Left lung (tissue), 10 donors: ENCODE results near the gene PTPRD. TPM values are rescaled to one million over a fixed set of nuclear protein-coding genes. Genes with fewer than 3 reads are reported as not detected.

Experiments
- ATAC-seq: fragments of 200-7000 bp; cut with Tn5 transposase; one replicate; pipeline ENCODE4 v1.9.1; 2020; ENCODE audit warnings: moderate library complexity
- DNase-seq, 4 donors: peaks; one replicate each; pipeline ENCODE4 v3.0.0-alpha.2; 2013 to 2020
- H3K27ac ChIP-seq, 2 donors: fragments of 200-600 bp; sonication (generic) in 1 of 2; one replicate each; pipeline versions ENCODE4 v1.5.0 to v1.8.0; 2020 to 2021
- H3K27me3 ChIP-seq, 2 donors: fragments of 200-600 bp; sonication (generic) in 1 of 2; one replicate each; pipeline versions ENCODE4 v1.5.0 to v1.8.0; 2020 to 2021
- H3K36me3 ChIP-seq, 2 donors: fragments of 200-600 bp; sonication (generic) in 1 of 2; one replicate each; pipeline versions ENCODE4 v1.5.0 to v1.8.0; 2020 to 2021
- H3K4me1 ChIP-seq, 2 donors: fragments of 200-600 bp; one replicate each; pipeline ENCODE4 v1.8.0; 2021
- H3K4me3 ChIP-seq, 2 donors: fragments of 200-600 bp; sonication (generic) in 1 of 2; one replicate each; pipeline versions ENCODE4 v1.5.0 to v1.8.0; 2020 to 2021; ENCODE audit warnings: mild to moderate bottlenecking in 1 of 2
- H3K9me3 ChIP-seq, 2 donors: fragments of 200-600 bp; sonication (generic) in 1 of 2; one replicate each; pipeline versions ENCODE4 v1.5.0 to v1.8.0; 2020 to 2021
- CTCF ChIP-seq, 2 donors: fragments of 200-600 bp; sonication (generic) in 1 of 2; IDR thresholded peaks; one replicate each; pipeline versions ENCODE4 v1.5.0 to v1.8.0; 2021; ENCODE audit warnings: antibody characterized with exemption in 2 of 2
- intact Hi-C, 2 donors: fragments of 100-400 bp; cut with DNase I; formaldehyde crosslinking; loops; one replicate each; pipeline versions ENCODE4 v1.11.2 to v1.14.2; 2022
- polyA plus RNA-seq, 6 donors: library from polyadenylated mRNA; unstranded; fragments of 120-200 nt; gene quantifications; one replicate each; pipeline ENCODE4 v1.2.1, GENCODE V29; 2013; ENCODE audit not compliant: insufficient read length in 6 of 6
- total RNA-seq, 2 donors: library from RNA; stranded (reverse); fragmentation: NEBNext Ultra II Directional; extraction: Animal tissue kit (Norgen Biotek cat#: 25700); gene quantifications; one replicate each; pipeline ENCODE4 v1.2.1, GENCODE V29; 2021
- donor health status: DM: no; HTN: yes; CAD: no.
- donor health status: DM: no; HTN: no; CAD: no.

The PTPRD gene
- total and polyA plus RNA-seq, 8 donors: 24.2 to 167 (median 139) TPM

- Histone ChIP-seq H3K36me3 (no peaks in the 10 kb centered on the region), H3K27ac (no peak overlapping the region), H3K4me1 (no peaks in the 10 kb centered on the region), H3K27me3 (no peaks in the 10 kb centered on the region), H3K9me3 (no peaks in the 10 kb centered on the region), H3K4me3 (no peak overlapping the region)
- intact Hi-C loops: no loop called here
- no peak for TF ChIP-seq CTCF (IDR thresholded peaks at IDR 0.05)
- DNase-seq (no peak), ATAC-seq (no peak)
Observed at GRCh38 chr9:10212702-10213101, 400.1 kb downstream of the PTPRD start.

DNA sequence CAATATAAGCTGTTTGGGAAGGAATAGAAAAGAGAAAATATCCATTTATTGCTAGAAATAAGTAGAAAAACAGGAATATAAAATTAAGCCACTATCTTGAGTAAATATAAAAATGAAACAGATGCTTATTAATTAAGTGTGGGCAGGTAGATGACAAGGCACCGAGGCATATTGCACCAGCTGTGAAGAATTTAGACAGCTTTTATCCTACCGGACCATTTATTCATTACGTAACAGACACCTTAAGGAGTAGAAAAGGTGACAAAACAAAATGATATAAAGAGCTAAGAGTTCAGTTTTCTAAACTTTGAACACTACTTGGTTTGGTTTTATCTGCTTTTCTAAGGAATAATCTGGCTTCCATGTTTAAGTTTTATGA lies 404.1 kb downstream of the PTPRD start:
- Histone ChIP-seq H3K36me3 (no peaks in the 10 kb centered on the region), H3K27me3 (no peaks in the 10 kb centered on the region), H3K9me3 (no peaks in the 10 kb centered on the region), H3K4me1 (no peaks in the 10 kb centered on the region), H3K27ac (no peak overlapping the region), H3K4me3 (peak overlapping the region; percentile 9 to 11)
- ATAC-seq (peak; percentile 68), DNase-seq (no peak)
- intact Hi-C loops: no loop called here
- no peak for TF ChIP-seq CTCF (IDR thresholded peaks at IDR 0.05)

GRCh38 chr9:10204276-10204675 lies 408.5 kb downstream of the PTPRD start:
- Histone ChIP-seq H3K4me1 (no peaks in the 10 kb centered on the region), H3K9me3 (no peaks in the 10 kb centered on the region), H3K27ac (no peak overlapping the region), H3K36me3 (no peaks in the 10 kb centered on the region), H3K4me3 (no peak overlapping the region), H3K27me3 (no peaks in the 10 kb centered on the region)
- intact Hi-C loops: no loop called here
- DNase-seq (peak in 1 of 4 donors; percentile 1), ATAC-seq (no peak)
- TF ChIP-seq CTCF (IDR thresholded peaks at IDR 0.05): no peak

GRCh38 chr9:10173561-10173960 lies 439.2 kb downstream of the PTPRD start:
- no peak for ATAC-seq

GRCh38 chr9:10172476-10172875 lies 440.3 kb downstream of the PTPRD start:
- no peak overlapping the region for H3K27ac ChIP-seq
- DNase-seq: no peak
- no peaks in the 10 kb centered on the region for H3K27me3 ChIP-seq
- H3K9me3 ChIP-seq: no peaks in the 10 kb centered on the region
- TF ChIP-seq CTCF (IDR thresholded peaks at IDR 0.05): no peak
- ATAC-seq: no peak
- H3K36me3 ChIP-seq: no peaks in the 10 kb centered on the region
- intact Hi-C loops: no loop called here
- no peaks in the 10 kb centered on the region for H3K4me1 ChIP-seq
- H3K4me3 ChIP-seq: no peak overlapping the region

More at GRCh38 chr9:10173561-10173960, 439.2 kb downstream of the PTPRD start:
- Histone ChIP-seq H3K27me3 (no peaks in the 10 kb centered on the region), H3K27ac (no peak overlapping the region), H3K36me3 (no peaks in the 10 kb centered on the region), H3K4me1 (no peaks in the 10 kb centered on the region), H3K9me3 (no peaks in the 10 kb centered on the region), H3K4me3 (no peak overlapping the region)
- no peak for TF ChIP-seq CTCF (IDR thresholded peaks at IDR 0.05)
- intact Hi-C loops: no loop called here
- DNase-seq: no peak
